SJCRH30 (cell line): Measurements from ENCODE around the gene RNF43. TPM values are rescaled to one million over a fixed set of nuclear protein-coding genes. Genes with fewer than 3 reads are reported as not detected.

Experiments
- DNase-seq, 2 experiments: peaks; one replicate each; pipeline ENCODE4 v3.0.0-alpha.2; 2015 to 2020
- H3K27ac ChIP-seq: fragments of 250-450 bp; sonication (Bioruptor Pico); 2 replicates; pipeline ENCODE4 v1.5.1; 2020; ENCODE audit warnings: mild to moderate bottlenecking, moderate library complexity
- H3K27me3 ChIP-seq: fragments of 250-450 bp; sonication (Bioruptor Pico); 2 replicates; pipeline ENCODE4 v1.5.1; 2020; ENCODE audit warnings: mild to moderate bottlenecking, moderate library complexity
- H3K36me3 ChIP-seq: fragments of 250-450 bp; sonication (Bioruptor Pico); 2 replicates; pipeline ENCODE4 v1.5.1; 2020; ENCODE audit warnings: mild to moderate bottlenecking, moderate library complexity
- H3K4me1 ChIP-seq: fragments of 250-450 bp; sonication (Bioruptor Pico); 2 replicates; pipeline ENCODE4 v1.5.1; 2020; ENCODE audit warnings: mild to moderate bottlenecking, moderate library complexity
- H3K4me3 ChIP-seq: fragments of 250-450 bp; sonication (Bioruptor Pico); 2 replicates; pipeline ENCODE4 v1.5.1; 2020; ENCODE audit warnings: mild to moderate bottlenecking, moderate library complexity
- H3K9me3 ChIP-seq: fragments of 250-450 bp; sonication (Bioruptor Pico); replicated peaks from 2 replicates; pipeline ENCODE4 v1.5.1; 2020; ENCODE audit warnings: mild to moderate bottlenecking, moderate library complexity
- total RNA-seq: library from RNA; depleted of rRNA; stranded (reverse); fragments of >200 nt; shearing (Covaris generic); gene quantifications from 2 replicates; pipeline ENCODE4 v1.2.3, GENCODE V29; 2014

Gene RNF43
- total RNA-seq, 1 experiment from 2014 or later: not detected

- peaks cover 4% of the 10 kb centered on the region; the same call in 1 of the 2 replicates for H3K4me1 ChIP-seq
- no peaks in the 10 kb centered on the region for H3K36me3 ChIP-seq
- DNase-seq: no peak
- H3K9me3 ChIP-seq: no peaks in the 10 kb centered on the region
- H3K4me3 ChIP-seq: no peak overlapping the region
- no peak overlapping the region for H3K27ac ChIP-seq
- H3K27me3 ChIP-seq: peaks cover 18% of the 10 kb centered on the region
These were observed 2.7 kb downstream of the RNF43 start for GRCh38 chr17:58414596-58414997.

- peaks cover 18% of the 10 kb centered on the region for H3K27me3 ChIP-seq
- H3K27ac ChIP-seq: no peak overlapping the region
- no peaks in the 10 kb centered on the region for H3K36me3 ChIP-seq
- no peak for DNase-seq
- peaks cover 4% of the 10 kb centered on the region; the same call in 1 of the 2 replicates for H3K4me1 ChIP-seq
- no peaks in the 10 kb centered on the region for H3K9me3 ChIP-seq
- no peak overlapping the region for H3K4me3 ChIP-seq
These were observed 3.6 kb downstream of the RNF43 start for GRCh38 chr17:58413684-58414083.

- Histone ChIP-seq H3K36me3 (no peaks in the 10 kb centered on the region), H3K4me3 (no peak overlapping the region), H3K27ac (no peak overlapping the region), H3K9me3 (no peaks in the 10 kb centered on the region), H3K27me3 (peaks cover 14% of the 10 kb centered on the region), H3K4me1 (peaks cover 4% of the 10 kb centered on the region; the same call in 1 of the 2 replicates)
- DNase-seq: no peak
These were observed 4.3 kb downstream of the RNF43 start for GRCh38 chr17:58412961-58413586.

GRCh38 chr17:58412064-58412703 lies 5.2 kb downstream of the RNF43 start:
- peaks cover under 1% of the 10 kb centered on the region; the same call in 1 of the 2 replicates for H3K4me1 ChIP-seq
- peaks cover 13% of the 10 kb centered on the region for H3K27me3 ChIP-seq
- H3K27ac ChIP-seq: no peak overlapping the region
- no peaks in the 10 kb centered on the region for H3K36me3 ChIP-seq
- H3K9me3 ChIP-seq: no peaks in the 10 kb centered on the region
- no peak for DNase-seq
- H3K4me3 ChIP-seq: no peak overlapping the region

GRCh38 chr17:58411408-58411894 lies 5.9 kb downstream of the RNF43 start:
- Histone ChIP-seq H3K27ac (no peak overlapping the region), H3K4me3 (no peak overlapping the region), H3K27me3 (peaks cover 7% of the 10 kb centered on the region; the same call in 1 of the 2 replicates), H3K36me3 (no peaks in the 10 kb centered on the region), H3K4me1 (no peaks in the 10 kb centered on the region), H3K9me3 (no peaks in the 10 kb centered on the region)
- no peak for DNase-seq

GRCh38 chr17:58410714-58411407 lies 6.5 kb downstream of the RNF43 start:
- H3K9me3 ChIP-seq: no peaks in the 10 kb centered on the region
- H3K4me1 ChIP-seq: no peaks in the 10 kb centered on the region
- no peaks in the 10 kb centered on the region for H3K36me3 ChIP-seq
- peaks cover 7% of the 10 kb centered on the region; the same call in 1 of the 2 replicates for H3K27me3 ChIP-seq
- no peak for DNase-seq
- no peak overlapping the region for H3K27ac ChIP-seq
- no peak overlapping the region for H3K4me3 ChIP-seq

GRCh38 chr17:58409432-58409831 lies 7.9 kb downstream of the RNF43 start:
- H3K4me1 ChIP-seq: no peaks in the 10 kb centered on the region
- H3K4me3 ChIP-seq: no peak overlapping the region
- no peak for DNase-seq
- no peaks in the 10 kb centered on the region for H3K9me3 ChIP-seq
- peaks cover 7% of the 10 kb centered on the region; the same call in 1 of the 2 replicates for H3K27me3 ChIP-seq
- no peaks in the 10 kb centered on the region for H3K36me3 ChIP-seq
- H3K27ac ChIP-seq: no peak overlapping the region

- Histone ChIP-seq H3K9me3 (no peaks in the 10 kb centered on the region), H3K27me3 (no peaks in the 10 kb centered on the region), H3K4me3 (no peak overlapping the region), H3K27ac (no peak overlapping the region), H3K4me1 (peaks cover 26% of the 10 kb centered on the region), H3K36me3 (no peaks in the 10 kb centered on the region)
- peak; percentile 15 to 47 for DNase-seq
These were observed 14.0 kb downstream of the RNF43 start for GRCh38 chr17:58403311-58403710.

GRCh38 chr17:58402679-58403078 lies 14.7 kb downstream of the RNF43 start:
- peak; percentile 33 to 36 for DNase-seq
- H3K27me3 ChIP-seq: no peaks in the 10 kb centered on the region
- H3K9me3 ChIP-seq: no peaks in the 10 kb centered on the region
- no peak overlapping the region for H3K4me3 ChIP-seq
- H3K36me3 ChIP-seq: no peaks in the 10 kb centered on the region
- no peak overlapping the region for H3K27ac ChIP-seq
- peaks cover 26% of the 10 kb centered on the region for H3K4me1 ChIP-seq

- Histone ChIP-seq H3K27me3 (no peaks in the 10 kb centered on the region), H3K27ac (no peak overlapping the region), H3K4me1 (peaks cover 26% of the 10 kb centered on the region), H3K4me3 (no peak overlapping the region), H3K36me3 (no peaks in the 10 kb centered on the region), H3K9me3 (no peaks in the 10 kb centered on the region)
- DNase-seq: peak; percentile 6 to 27
These were observed 15.3 kb downstream of the RNF43 start for GRCh38 chr17:58402047-58402446.

GRCh38 chr17:58401287-58401686 lies 16.0 kb downstream of the RNF43 start:
- no peak for DNase-seq
- no peak overlapping the region for H3K4me3 ChIP-seq
- no peaks in the 10 kb centered on the region for H3K36me3 ChIP-seq
- no peak overlapping the region for H3K27ac ChIP-seq
- H3K9me3 ChIP-seq: no peaks in the 10 kb centered on the region
- no peaks in the 10 kb centered on the region for H3K27me3 ChIP-seq
- H3K4me1 ChIP-seq: peaks cover 26% of the 10 kb centered on the region

GRCh38 chr17:58400826-58401225 lies 16.5 kb downstream of the RNF43 start:
- H3K9me3 ChIP-seq: no peaks in the 10 kb centered on the region
- no peak overlapping the region for H3K4me3 ChIP-seq
- H3K36me3 ChIP-seq: no peaks in the 10 kb centered on the region
- no peak overlapping the region for H3K27ac ChIP-seq
- no peaks in the 10 kb centered on the region; the same call in 1 of the 2 replicates for H3K27me3 ChIP-seq
- no peak for DNase-seq
- H3K4me1 ChIP-seq: peaks cover 26% of the 10 kb centered on the region

GRCh38 chr17:58399974-58400373 lies 17.4 kb downstream of the RNF43 start:
- no peaks in the 10 kb centered on the region for H3K36me3 ChIP-seq
- no peak for DNase-seq
- no peaks in the 10 kb centered on the region; the same call in 1 of the 2 replicates for H3K27me3 ChIP-seq
- no peaks in the 10 kb centered on the region for H3K9me3 ChIP-seq
- H3K27ac ChIP-seq: no peak overlapping the region
- H3K4me3 ChIP-seq: no peak overlapping the region
- H3K4me1 ChIP-seq: peaks cover 26% of the 10 kb centered on the region

GRCh38 chr17:58398574-58399266 lies 18.6 kb downstream of the RNF43 start:
- Histone ChIP-seq H3K27me3 (no peaks in the 10 kb centered on the region; the same call in none of the 2 replicates), H3K4me1 (peaks cover 26% of the 10 kb centered on the region), H3K36me3 (no peaks in the 10 kb centered on the region), H3K4me3 (no peak overlapping the region), H3K27ac (no peak overlapping the region), H3K9me3 (no peaks in the 10 kb centered on the region)
- DNase-seq: no peak
